Ishikawa (cell line): ENCODE measurements around the gene CNNM4.

Experiments used
- CREB1 ChIP-seq: IDR thresholded peaks from 2 replicates; pipeline ENCODE4 v1.6.1; 2012; ENCODE audit warnings: low read depth
- NFIC ChIP-seq: IDR thresholded peaks from 2 replicates; pipeline ENCODE4 v1.6.1; 2012
- TF ChIP-seq, protein P1 (sequence below): IDR thresholded peaks from 2 replicates; pipeline ENCODE4 v1.6.1; 2012
- TF ChIP-seq, protein P2 (sequence below): IDR thresholded peaks from 2 replicates; pipeline ENCODE4 v1.6.1; 2012

DNA sequence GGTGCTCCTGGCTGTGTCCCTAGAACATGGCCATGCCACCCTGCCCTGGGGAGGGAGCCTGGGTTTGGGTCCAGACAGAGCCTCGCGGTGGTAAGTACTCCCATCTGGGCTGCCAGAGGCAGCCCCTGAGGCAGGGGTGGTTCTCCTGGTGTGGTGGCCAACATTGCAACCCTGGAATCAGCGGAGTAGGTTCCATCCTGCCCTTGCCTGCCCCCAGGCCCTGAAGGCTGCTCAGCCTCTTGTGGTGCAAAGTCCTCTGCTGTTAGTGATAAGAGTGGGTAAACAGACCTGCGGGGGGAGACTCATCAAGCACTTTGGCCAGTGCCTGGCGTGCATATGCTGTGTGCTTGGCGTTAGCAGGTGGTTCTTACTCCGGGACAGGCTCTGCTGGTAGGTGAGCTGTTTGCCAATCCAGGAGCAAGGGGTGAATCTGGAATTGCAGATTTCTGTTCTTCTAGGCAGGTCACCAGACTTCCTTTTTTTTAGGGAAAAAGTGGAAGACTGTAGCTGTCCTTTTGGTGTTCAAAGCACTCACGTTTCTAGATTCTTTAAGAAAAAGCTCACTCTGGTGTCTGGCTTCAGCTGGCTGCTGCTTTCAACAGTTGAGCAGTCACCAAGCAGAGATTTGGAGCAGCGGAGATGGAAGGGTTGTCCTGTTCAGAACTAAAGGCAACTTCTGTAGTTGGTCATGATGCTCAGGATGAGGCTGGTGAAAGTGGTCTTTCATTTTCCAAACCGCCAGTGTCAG, 58.6 kb downstream of the CNNM4 start:
- TF ChIP-seq CREB1: no peak
- TF ChIP-seq, protein P1, sequence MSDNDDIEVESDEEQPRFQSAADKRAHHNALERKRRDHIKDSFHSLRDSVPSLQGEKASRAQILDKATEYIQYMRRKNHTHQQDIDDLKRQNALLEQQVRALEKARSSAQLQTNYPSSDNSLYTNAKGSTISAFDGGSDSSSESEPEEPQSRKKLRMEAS: no peak
- TF ChIP-seq NFIC: no peak
- TF ChIP-seq, protein P2, sequence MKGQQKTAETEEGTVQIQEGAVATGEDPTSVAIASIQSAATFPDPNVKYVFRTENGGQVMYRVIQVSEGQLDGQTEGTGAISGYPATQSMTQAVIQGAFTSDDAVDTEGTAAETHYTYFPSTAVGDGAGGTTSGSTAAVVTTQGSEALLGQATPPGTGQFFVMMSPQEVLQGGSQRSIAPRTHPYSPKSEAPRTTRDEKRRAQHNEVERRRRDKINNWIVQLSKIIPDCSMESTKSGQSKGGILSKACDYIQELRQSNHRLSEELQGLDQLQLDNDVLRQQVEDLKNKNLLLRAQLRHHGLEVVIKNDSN: no peak
